Measurements from ENCODE around the gene PUSL1.

DNA sequence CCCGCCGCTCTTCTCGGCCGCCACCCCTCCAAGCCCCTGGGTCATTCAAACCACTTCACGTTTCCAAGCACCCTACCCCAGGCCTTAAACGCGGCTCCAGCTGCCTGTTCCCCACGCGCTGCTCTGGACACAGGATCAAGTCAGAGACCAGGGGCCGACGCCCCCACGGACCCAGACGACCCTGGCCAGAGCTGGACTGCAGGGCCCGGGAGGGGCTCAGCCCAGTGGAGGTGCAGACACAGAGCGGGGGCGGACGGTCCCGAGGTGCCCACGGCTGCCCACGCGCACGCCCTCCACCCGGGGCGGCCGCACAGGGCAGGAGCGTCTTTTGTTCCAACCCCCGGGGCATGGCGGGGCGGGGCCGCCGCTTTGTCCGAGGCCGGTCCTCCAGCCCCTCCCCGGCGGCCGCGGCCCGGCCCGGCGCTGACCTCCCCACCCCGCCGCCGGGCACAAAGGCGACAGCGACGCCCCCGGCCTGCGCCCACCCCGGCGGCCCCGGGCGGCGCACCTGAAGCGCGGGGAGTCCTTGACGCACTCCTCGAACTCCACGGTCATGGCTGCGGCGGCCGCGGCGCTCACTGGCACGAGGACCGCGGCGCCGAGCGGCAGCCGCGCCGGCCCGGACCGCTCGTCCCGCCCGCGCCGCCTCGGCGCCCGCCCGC, 1.0 kb upstream of the PUSL1 start:
- TF ChIP-seq, protein P1, sequence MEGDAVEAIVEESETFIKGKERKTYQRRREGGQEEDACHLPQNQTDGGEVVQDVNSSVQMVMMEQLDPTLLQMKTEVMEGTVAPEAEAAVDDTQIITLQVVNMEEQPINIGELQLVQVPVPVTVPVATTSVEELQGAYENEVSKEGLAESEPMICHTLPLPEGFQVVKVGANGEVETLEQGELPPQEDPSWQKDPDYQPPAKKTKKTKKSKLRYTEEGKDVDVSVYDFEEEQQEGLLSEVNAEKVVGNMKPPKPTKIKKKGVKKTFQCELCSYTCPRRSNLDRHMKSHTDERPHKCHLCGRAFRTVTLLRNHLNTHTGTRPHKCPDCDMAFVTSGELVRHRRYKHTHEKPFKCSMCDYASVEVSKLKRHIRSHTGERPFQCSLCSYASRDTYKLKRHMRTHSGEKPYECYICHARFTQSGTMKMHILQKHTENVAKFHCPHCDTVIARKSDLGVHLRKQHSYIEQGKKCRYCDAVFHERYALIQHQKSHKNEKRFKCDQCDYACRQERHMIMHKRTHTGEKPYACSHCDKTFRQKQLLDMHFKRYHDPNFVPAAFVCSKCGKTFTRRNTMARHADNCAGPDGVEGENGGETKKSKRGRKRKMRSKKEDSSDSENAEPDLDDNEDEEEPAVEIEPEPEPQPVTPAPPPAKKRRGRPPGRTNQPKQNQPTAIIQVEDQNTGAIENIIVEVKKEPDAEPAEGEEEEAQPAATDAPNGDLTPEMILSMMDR (IDR thresholded peaks at IDR 0.05): no peak
- TF ChIP-seq ZFX (IDR thresholded peaks at IDR 0.05; ENCODE audit: borderline replicate concordance): no peak
